Activated naive CD4-positive, alpha-beta T cell treated with anti-CD3 and anti-CD28 coated beads, Interleukin-2, amount 50 U/mL, for 72 hours (primary cell): Measurements from ENCODE around the gene FIBCD1. TPM values are rescaled to one million over a fixed set of nuclear protein-coding genes. Genes with fewer than 3 reads are reported as not detected.
"Not testable (repeated sequence)": the region's sequence is repeated elsewhere in the genome, so short reads cannot be mapped to it uniquely, and the experiment has no call there.

Source experiments
- ATAC-seq, 2 donors: fragments of 150-1000 bp; cut with Tn5 transposase; 2 replicates each; pipeline ENCODE4 v1.10.0; 2021; ENCODE audit warnings: mild to moderate bottlenecking in 2 of 2, moderate library complexity in 2 of 2
- DNase-seq, 2 donors: peaks; one replicate each; pipeline ENCODE4 v3.0.0; 2021 to 2022; ENCODE audit warnings: low spot score in 2 of 2
- H3K27ac Mint-ChIP-seq, 2 donors: one replicate each; pipeline ENCODE4 v1.8.0; 2022; ENCODE audit warnings: mild to moderate bottlenecking in 2 of 2, mixed read lengths in 2 of 2
- H3K36me3 Mint-ChIP-seq, 2 donors: one replicate each; pipeline ENCODE4 v1.8.0; 2022; ENCODE audit warnings: mixed read lengths in 2 of 2
- H3K9me3 Mint-ChIP-seq, 2 donors: one replicate each; pipeline ENCODE4 v1.8.0; 2022; ENCODE audit warnings: mixed read lengths in 2 of 2
- total RNA-seq, 2 donors: library from RNA; stranded (reverse); gene quantifications; one replicate each; pipeline ENCODE4 v1.2.3, GENCODE V29; 2022

Gene FIBCD1
- total RNA-seq, 2 donors from 2014 or later = not detected

DNA sequence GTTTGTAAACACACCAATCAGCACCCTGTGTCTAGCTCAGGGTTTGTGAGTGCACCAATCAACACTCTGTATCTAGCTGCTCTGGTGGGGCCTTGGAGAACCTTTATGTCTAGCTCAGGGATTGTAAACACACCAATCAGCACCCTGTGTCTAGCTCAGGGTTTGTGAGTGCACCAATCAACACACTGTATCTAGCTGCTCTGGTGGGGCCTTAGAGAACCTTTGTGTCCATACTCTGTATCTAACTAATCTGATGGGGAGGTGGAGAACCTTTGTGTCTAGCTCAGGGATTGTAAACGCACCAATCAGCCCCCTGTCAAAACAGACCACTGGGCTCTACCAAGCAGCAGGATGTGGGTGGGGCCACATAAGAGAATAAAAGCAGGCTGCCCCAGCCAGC lies 28.4 kb downstream of the FIBCD1 start:
- peak overlapping the region in 1 of 2 donors; percentile 62 for H3K27ac Mint-ChIP-seq
- H3K9me3 Mint-ChIP-seq, ATAC-seq, DNase-seq, H3K36me3 Mint-ChIP-seq: not testable (repeated sequence)

GRCh38 chr9:130910041-130910440 lies 29.0 kb downstream of the FIBCD1 start:
- not testable (repeated sequence) for H3K9me3 Mint-ChIP-seq, ATAC-seq, DNase-seq, H3K27ac Mint-ChIP-seq, H3K36me3 Mint-ChIP-seq

- no peak for DNase-seq
- Mint-ChIP-seq H3K27ac (no peak overlapping the region), H3K9me3 (no peaks in the 10 kb centered on the region), H3K36me3 (no peaks in the 10 kb centered on the region)
- ATAC-seq = peak in 1 of 2 donors; percentile 20
These were observed 30.1 kb downstream of the FIBCD1 start for GRCh38 chr9:130908878-130909355.

DNA sequence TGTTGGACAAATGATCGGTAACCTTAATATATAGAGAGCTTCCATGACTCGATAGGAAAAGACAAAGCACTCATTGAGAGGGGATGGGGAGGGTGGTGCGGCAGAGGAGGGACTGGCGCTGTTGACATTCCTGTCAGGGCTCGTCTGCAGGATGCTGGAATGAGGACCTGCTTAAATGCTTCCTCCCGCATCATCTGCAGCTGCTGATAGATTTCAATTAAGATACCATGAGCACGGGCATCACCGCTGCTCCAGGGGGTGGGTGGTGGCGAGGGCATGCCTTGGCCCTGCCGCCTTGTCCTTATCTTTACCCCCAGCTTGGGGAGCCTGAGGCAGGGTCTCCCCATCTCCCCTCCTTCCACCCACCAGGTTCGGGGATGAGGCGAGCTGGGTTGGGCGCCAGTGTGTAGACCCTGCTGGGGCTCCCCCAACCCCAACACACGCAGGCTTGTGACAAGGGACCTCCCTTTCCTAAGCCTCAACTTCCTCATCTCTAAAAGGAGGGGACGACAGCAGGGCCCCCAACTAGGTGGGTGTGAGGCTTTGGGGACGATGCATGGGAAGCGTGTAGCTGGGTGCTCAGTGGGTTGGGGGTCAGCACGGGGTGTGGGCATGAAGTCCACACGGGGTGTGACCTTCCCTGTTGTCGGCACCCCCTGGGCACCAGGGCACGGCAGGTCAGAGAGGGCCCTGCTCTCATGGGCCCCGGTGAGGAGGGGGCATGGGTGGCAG lies 30.7 kb downstream of the FIBCD1 start:
- Mint-ChIP-seq H3K9me3 (no peaks in the 10 kb centered on the region), H3K27ac (no peak overlapping the region), H3K36me3 (no peaks in the 10 kb centered on the region)
- no peak for DNase-seq
- peak in 1 of 2 donors; percentile 14 for ATAC-seq

DNA sequence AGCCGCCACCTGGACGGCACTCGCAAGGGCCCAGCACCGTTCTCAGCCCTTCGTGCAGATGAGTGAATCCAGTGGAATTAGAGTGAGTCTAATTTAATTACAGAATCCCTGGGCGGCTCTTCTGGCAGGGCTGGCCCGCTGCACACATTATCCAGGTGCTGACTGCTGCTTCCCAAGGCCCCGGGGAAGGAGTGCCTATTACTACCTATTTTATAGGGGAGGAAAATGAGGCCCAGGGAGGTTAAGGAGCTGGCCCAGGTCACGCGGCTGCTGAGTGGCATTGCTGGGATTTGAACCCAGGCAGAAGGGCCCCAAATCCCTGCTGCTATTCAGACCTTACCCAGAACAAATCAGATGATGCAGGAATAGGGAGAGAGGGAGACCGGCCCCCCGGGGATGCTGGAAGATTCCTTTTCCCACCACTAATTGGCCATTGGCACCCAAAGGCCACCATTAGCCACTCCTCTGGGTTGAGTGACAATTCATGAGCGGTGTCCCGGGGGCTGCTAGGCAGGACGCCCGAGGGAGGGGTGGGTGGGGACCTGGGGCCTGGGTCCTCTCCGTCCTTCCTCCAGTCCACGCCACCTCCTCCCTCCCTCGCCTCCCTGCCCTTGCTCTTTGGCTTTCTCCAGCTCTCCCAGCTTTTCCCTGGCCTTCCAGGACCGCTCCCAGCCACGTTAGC lies 32.2 kb downstream of the FIBCD1 start:
- no peaks in the 10 kb centered on the region for H3K36me3 Mint-ChIP-seq
- ATAC-seq = no peak
- no peak overlapping the region for H3K27ac Mint-ChIP-seq
- DNase-seq = no peak
- no peaks in the 10 kb centered on the region for H3K9me3 Mint-ChIP-seq

DNA sequence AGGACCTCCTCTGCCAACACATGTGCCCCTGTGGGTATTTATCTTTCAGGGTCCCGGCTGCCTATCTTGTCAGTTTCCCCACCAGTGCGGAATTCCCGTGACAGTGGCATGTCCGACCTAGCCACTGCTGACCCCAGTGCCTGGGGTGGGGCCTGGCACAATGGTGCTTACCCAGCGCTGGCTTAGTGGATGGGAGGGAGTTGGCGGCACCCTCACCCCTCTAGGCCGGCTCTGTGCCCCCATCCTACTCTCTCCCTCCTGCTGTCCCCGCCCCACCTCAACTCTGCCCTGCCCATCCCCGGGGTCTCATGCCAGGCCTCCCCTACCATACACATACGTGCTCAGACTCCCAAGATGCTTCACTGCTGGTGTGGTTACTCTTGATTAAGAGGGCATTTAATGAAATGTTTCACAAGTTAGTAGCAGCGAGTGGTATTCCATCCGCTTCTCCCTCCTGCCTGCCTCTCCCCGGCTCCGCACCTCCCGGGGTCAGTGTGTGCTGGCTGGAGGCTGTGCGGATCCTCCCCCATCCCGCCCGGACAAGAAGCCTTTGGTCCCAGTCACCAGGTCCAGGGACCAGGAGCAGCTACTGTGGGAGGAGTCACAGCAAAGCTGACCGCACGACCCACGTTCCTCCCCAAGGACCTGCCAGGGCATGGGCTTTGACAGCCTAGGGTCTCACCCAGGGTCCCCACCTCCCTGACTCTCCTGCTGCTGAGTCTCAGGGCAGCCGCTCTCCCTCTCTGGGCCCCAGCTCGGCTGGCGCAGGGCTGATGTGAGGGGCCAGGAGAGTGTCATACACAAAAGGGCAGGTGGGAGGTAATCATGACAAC lies 32.9 kb downstream of the FIBCD1 start:
- no peaks in the 10 kb centered on the region for H3K9me3 Mint-ChIP-seq

GRCh38 chr9:130905125-130905901 lies 33.7 kb downstream of the FIBCD1 start:
- ATAC-seq (no peak), DNase-seq (no peak)
- H3K27ac Mint-ChIP-seq = no peak overlapping the region
- no peaks in the 10 kb centered on the region for H3K36me3 Mint-ChIP-seq
- no peaks in the 10 kb centered on the region for H3K9me3 Mint-ChIP-seq

More for the DNA sequence above, 32.9 kb downstream of the FIBCD1 start:
- DNase-seq = no peak
- H3K27ac Mint-ChIP-seq = no peak overlapping the region
- ATAC-seq = no peak
- H3K36me3 Mint-ChIP-seq = no peaks in the 10 kb centered on the region

DNA sequence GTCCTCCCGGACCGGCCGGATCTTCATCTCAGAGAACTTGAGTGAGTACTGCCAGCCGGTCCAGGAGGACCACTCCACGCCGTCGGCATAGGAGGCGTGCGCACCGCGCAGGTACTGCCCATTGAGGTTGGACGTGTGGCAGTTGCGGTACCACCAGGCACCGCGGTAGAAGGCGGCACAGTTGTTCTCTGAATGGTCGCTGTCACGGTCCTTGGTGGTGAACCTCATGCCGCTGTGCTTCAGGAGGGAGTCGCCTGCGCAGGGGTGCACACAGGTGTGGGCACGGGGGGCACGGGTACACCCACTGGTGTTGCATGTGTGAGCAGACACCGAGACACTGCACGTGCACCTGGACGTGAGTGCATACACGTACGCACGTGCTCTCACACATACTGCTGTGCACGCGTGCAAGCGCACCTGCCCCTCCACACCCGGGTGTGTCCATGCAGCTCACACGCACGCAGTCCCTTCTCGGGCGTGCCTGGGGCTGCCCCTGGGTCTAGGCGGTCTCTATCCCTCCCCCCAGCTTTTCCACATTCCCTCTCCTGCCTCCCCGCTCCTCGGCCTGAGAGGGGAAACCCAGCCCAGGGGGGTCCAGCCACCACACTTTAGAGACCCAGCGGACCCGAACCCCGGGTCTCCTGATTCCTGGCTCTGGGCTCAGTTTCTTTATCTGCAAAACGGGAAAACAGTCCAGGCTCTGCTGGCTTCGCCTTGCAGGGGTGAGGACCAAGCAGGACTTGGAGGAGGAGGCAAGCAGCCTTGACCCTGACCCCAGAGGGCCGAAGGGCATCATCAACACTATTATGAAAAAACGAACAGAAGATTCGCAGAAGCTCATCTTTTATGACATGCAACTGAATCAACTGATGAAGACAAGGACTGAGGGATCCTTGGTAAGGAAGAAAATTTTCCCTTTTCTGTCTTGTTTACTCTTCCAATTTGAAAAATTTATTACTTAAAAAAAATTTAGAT lies 34.7 kb downstream of the FIBCD1 start:
- H3K36me3 Mint-ChIP-seq = no peaks in the 10 kb centered on the region
- no peak for DNase-seq
- H3K27ac Mint-ChIP-seq = no peak overlapping the region
- H3K9me3 Mint-ChIP-seq = no peaks in the 10 kb centered on the region
- ATAC-seq = no peak

- H3K9me3 Mint-ChIP-seq = no peaks in the 10 kb centered on the region
- H3K36me3 Mint-ChIP-seq = no peaks in the 10 kb centered on the region
- no peak overlapping the region for H3K27ac Mint-ChIP-seq
- DNase-seq = no peak
- no peak for ATAC-seq
These were observed 35.6 kb downstream of the FIBCD1 start for GRCh38 chr9:130903194-130904069.

DNA sequence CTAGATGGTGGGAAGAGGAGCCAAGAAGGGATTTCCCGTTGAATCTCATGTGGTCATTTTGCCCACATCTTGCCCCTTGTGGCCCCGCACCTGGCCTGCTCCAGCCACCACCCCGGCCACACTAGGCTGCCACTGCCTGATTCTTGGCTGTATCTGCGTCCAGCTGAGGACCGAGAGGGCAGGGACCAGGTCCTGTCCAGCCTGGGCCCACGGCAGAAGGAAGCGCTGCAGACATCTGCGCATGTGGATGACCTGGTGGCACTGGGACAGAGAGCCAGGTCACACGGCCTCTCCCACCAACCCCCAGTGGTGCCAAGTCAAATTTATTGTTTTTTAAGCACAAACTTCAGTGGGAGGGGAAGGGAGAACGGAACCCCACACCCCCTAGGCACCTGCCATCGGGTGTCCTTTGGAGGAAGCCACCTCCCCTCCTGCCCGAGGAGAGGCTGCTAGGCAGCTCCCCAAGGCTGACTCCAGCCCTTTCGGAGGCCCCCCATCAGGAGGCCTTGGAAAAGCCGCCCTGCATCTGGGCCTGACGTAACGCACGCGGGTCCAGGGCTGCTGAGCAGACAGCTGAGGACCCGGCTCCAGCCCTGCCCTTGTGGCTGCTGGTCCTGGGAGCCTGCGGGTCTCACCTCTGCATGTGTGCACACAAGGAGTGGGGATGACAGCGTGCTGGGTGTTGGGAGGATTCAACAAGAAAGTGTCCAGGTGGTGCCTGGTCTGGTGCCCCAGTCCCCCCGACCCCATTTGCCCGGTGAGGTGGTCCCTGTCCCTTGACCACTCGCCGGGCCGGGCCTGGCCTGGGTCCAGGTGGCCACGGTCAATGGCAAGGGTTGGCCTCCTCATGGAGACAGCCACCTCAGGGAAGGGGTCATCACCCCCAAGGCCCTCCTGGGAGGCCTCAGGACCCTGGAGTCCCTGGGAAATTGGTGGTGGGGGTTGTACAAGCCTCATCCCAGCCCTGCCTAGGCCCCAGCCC lies 36.6 kb downstream of the FIBCD1 start:
- no peak for ATAC-seq
- no peaks in the 10 kb centered on the region for H3K9me3 Mint-ChIP-seq
- H3K36me3 Mint-ChIP-seq = no peaks in the 10 kb centered on the region
- no peak overlapping the region for H3K27ac Mint-ChIP-seq
- no peak for DNase-seq

DNA sequence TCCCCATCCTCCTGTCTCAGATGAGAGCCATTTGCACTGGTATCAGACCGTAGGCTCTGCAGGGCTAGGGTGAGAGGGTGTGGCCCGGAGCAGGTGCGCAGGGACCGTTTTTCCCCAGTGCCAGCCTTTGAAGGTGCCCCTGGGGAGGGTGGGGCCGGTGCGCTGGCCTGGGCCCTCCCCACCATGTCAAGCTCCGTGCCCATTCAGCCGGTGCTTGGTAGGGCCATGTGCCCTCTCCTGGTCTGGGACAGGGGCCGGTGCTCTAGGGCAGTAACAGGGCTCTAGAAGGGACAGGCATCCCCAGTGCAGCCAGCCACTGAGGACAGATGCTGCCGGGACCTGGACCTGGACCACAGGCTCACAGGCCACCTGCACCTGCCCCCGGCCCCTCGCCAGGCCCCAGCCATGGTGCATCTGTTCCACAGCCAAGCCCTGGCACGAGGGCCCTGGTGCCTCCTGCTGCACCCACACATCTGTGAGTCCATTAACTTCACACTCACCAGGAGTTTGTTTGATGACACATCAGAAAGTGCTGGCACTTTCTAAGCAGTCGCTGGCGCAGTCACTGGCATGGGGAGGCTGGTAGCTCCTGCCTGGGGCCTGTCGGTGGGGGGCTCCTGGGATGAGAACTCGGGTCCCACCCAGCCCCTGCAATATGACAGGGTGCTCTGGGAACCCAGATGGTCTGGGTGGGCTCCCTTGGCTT lies 37.4 kb downstream of the FIBCD1 start:
- no peaks in the 10 kb centered on the region for H3K36me3 Mint-ChIP-seq
- H3K9me3 Mint-ChIP-seq = no peaks in the 10 kb centered on the region
- ATAC-seq (no peak), DNase-seq (no peak)
- H3K27ac Mint-ChIP-seq = no peak overlapping the region

GRCh38 chr9:130900701-130901497 lies 38.1 kb downstream of the FIBCD1 start:
- no peak overlapping the region for H3K27ac Mint-ChIP-seq
- DNase-seq (no peak), ATAC-seq (no peak)
- no peaks in the 10 kb centered on the region for H3K9me3 Mint-ChIP-seq
- no peaks in the 10 kb centered on the region for H3K36me3 Mint-ChIP-seq
